Thoracic aorta (tissue), 2 donors: Measurements from ENCODE around the gene CACNA1I. TPM values are rescaled to one million over a fixed set of nuclear protein-coding genes. Genes with fewer than 3 reads are reported as not detected.

Source experiments
- ATAC-seq: fragments of 150-250 bp; one replicate; pipeline ENCODE4 v1.8.0; 2017; ENCODE audit warnings: low read depth; ENCODE audit not compliant: insufficient number of reproducible peaks, low FRiP score
- DNase-seq: peaks from one replicate; pipeline ENCODE4 v3.0.0-alpha.2; 2020; ENCODE audit warnings: low spot score
- H3K27ac ChIP-seq, 2 donors: fragments of 200-600 bp; sonication (generic); 1 replicate in 1 of 2; 2 replicates in 1 of 2; pipeline ENCODE4 v1.5.1; 2016; ENCODE audit warnings: mild to moderate bottlenecking in 2 of 2, moderate library complexity in 2 of 2
- H3K27me3 ChIP-seq: fragments of 200-600 bp; sonication (generic); replicated peaks from 2 replicates; pipeline ENCODE4 v1.6.0; 2016; ENCODE audit warnings: mild to moderate bottlenecking; ENCODE audit not compliant: insufficient read depth
- H3K36me3 ChIP-seq: fragments of 200-600 bp; sonication (generic); one replicate; pipeline ENCODE4 v1.5.1; 2016
- H3K4me1 ChIP-seq, 2 donors: fragments of 200-600 bp; sonication (generic); 1 replicate in 1 of 2; 2 replicates in 1 of 2; pipeline versions ENCODE4 v1.5.1 to v1.6.0; 2016; ENCODE audit warnings: low read depth in 2 of 2, mild to moderate bottlenecking in 1 of 2; ENCODE audit not compliant: control insufficient read depth in 1 of 2
- H3K4me3 ChIP-seq: fragments of 200-600 bp; sonication (generic); 2 replicates; pipeline ENCODE4 v1.5.1; 2016; ENCODE audit warnings: mild to moderate bottlenecking
- H3K9me3 ChIP-seq: fragments of 200-600 bp; sonication (generic); 2 replicates; pipeline ENCODE4 v1.5.1; 2016
- CTCF ChIP-seq: fragments of 200-600 bp; sonication (generic); IDR thresholded peaks from one replicate; pipeline ENCODE4 v1.5.1; 2019; ENCODE audit warnings: antibody characterized with exemption
- total RNA-seq, 2 donors: library from RNA; depleted of rRNA; stranded (reverse); fragments of >200 nt; gene quantifications; one replicate each; pipeline versions ENCODE4 v1.1.0 to v1.2.3, GENCODE V29; 2016

The CACNA1I gene
- total RNA-seq, 2 donors from 2014 or later = 0.14 to 0.21 TPM

- H3K4me1 ChIP-seq = no peaks in the 10 kb centered on the region
- no peaks in the 10 kb centered on the region for H3K27me3 ChIP-seq
- no peak for DNase-seq
- no peaks in the 10 kb centered on the region for H3K36me3 ChIP-seq
- no peaks in the 10 kb centered on the region for H3K9me3 ChIP-seq
- ATAC-seq = no peak
- no peak overlapping the region for H3K4me3 ChIP-seq
- no peak overlapping the region for H3K27ac ChIP-seq
- TF ChIP-seq CTCF = no peak
Observed at GRCh38 chr22:39649500-39650089, 79.0 kb downstream of the CACNA1I start.

- ATAC-seq (no peak), DNase-seq (no peak)
- Histone ChIP-seq H3K27ac (no peak overlapping the region), H3K36me3 (no peaks in the 10 kb centered on the region), H3K4me1 (no peaks in the 10 kb centered on the region), H3K4me3 (no peak overlapping the region), H3K27me3 (no peaks in the 10 kb centered on the region), H3K9me3 (no peaks in the 10 kb centered on the region)
- TF ChIP-seq CTCF = no peak
Observed at GRCh38 chr22:39651053-39651996, 80.8 kb downstream of the CACNA1I start.

GRCh38 chr22:39652990-39653786, 82.6 kb downstream of the CACNA1I start:
- ATAC-seq = no peak

GRCh38 chr22:39653787-39654077, 83.2 kb downstream of the CACNA1I start:
- H3K4me1 ChIP-seq = no peaks in the 10 kb centered on the region
- DNase-seq (no peak), ATAC-seq (no peak)
- no peaks in the 10 kb centered on the region for H3K27me3 ChIP-seq
- no peak overlapping the region for H3K27ac ChIP-seq
- no peak overlapping the region for H3K4me3 ChIP-seq
- H3K36me3 ChIP-seq = no peaks in the 10 kb centered on the region
- H3K9me3 ChIP-seq = no peaks in the 10 kb centered on the region
- TF ChIP-seq CTCF = no peak

More at GRCh38 chr22:39652990-39653786, 82.6 kb downstream of the CACNA1I start:
- no peaks in the 10 kb centered on the region for H3K9me3 ChIP-seq
- H3K27ac ChIP-seq = no peak overlapping the region
- TF ChIP-seq CTCF = no peak
- H3K4me1 ChIP-seq = no peaks in the 10 kb centered on the region
- no peaks in the 10 kb centered on the region for H3K36me3 ChIP-seq
- no peaks in the 10 kb centered on the region for H3K27me3 ChIP-seq
- no peak overlapping the region for H3K4me3 ChIP-seq
- no peak for DNase-seq
